ENCODE results near the gene MTO1. TPM values are rescaled to one million over a fixed set of nuclear protein-coding genes. Genes with fewer than 3 reads are reported as not detected.

The MTO1 gene
- total and polyA plus RNA-seq, 2 experiments from 2014 or later: 27.7 to 36.7 TPM

DNA sequence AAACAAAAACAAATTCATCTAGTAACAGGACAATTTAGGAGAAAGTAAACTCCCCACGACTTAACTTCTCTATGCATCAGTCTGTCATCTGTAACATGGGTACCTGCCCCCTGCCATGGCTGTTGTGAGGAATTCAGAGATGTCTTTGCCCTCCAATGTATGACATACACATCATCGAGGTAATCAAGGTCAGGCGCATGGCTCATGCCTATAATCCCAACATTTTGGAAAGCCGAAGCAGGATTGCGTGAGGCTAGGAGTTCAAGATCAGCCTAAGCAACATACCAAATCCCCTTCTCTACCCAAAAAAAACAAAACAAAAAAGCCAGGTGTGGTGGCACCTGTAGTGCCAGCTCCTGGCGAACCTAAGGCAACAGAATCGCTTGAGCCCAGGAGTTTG is 50.3 kb downstream of the MTO1 start:
- H3K36me3 ChIP-seq (ENCODE audit: insufficient read depth): peaks cover 8% of the 10 kb centered on the region; the same call in 1 of the 2 replicates
- no peak for ATAC-seq
- no peak for TF ChIP-seq STAT1 (IDR thresholded peaks at IDR 0.05; ENCODE audit: unreplicated experiment)
- no peak for TF ChIP-seq ZNF331 (CRISPR knock-in tag; IDR thresholded peaks at IDR 0.05; ENCODE audit: low read depth)
- no peak for TF ChIP-seq NANOG (IDR thresholded peaks at IDR 0.05; ENCODE audit: borderline replicate concordance)
- no peak for TF ChIP-seq ZNF114 (CRISPR knock-in tag; IDR thresholded peaks at IDR 0.05)
- no peak for TF ChIP-seq EZH2phosphoT487 (IDR thresholded peaks at IDR 0.05; ENCODE audit: unreplicated experiment)
- TF ChIP-seq, protein P1, sequence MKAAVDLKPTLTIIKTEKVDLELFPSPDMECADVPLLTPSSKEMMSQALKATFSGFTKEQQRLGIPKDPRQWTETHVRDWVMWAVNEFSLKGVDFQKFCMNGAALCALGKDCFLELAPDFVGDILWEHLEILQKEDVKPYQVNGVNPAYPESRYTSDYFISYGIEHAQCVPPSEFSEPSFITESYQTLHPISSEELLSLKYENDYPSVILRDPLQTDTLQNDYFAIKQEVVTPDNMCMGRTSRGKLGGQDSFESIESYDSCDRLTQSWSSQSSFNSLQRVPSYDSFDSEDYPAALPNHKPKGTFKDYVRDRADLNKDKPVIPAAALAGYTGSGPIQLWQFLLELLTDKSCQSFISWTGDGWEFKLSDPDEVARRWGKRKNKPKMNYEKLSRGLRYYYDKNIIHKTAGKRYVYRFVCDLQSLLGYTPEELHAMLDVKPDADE (IDR thresholded peaks at IDR 0.05): no peak
- no peak for TF ChIP-seq JUNB (IDR thresholded peaks at IDR 0.05; ENCODE audit: unreplicated experiment)
- TF ChIP-seq POLR2AphosphoS5 (IDR thresholded peaks at IDR 0.05; ENCODE audit: low read depth): no peak
- no peak for TF ChIP-seq EZH2 (IDR thresholded peaks at IDR 0.05; ENCODE audit: low read depth, unreplicated experiment)
- no peak for TF ChIP-seq CREB1 (CRISPR knock-in tag; IDR thresholded peaks at IDR 0.05; ENCODE audit: low read depth)
- TF ChIP-seq, protein P2, sequence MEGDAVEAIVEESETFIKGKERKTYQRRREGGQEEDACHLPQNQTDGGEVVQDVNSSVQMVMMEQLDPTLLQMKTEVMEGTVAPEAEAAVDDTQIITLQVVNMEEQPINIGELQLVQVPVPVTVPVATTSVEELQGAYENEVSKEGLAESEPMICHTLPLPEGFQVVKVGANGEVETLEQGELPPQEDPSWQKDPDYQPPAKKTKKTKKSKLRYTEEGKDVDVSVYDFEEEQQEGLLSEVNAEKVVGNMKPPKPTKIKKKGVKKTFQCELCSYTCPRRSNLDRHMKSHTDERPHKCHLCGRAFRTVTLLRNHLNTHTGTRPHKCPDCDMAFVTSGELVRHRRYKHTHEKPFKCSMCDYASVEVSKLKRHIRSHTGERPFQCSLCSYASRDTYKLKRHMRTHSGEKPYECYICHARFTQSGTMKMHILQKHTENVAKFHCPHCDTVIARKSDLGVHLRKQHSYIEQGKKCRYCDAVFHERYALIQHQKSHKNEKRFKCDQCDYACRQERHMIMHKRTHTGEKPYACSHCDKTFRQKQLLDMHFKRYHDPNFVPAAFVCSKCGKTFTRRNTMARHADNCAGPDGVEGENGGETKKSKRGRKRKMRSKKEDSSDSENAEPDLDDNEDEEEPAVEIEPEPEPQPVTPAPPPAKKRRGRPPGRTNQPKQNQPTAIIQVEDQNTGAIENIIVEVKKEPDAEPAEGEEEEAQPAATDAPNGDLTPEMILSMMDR (conservative IDR thresholded peaks at IDR 0.05; ENCODE audit: low read depth in 2 of 2): no peak
- TF ChIP-seq, protein P3, sequence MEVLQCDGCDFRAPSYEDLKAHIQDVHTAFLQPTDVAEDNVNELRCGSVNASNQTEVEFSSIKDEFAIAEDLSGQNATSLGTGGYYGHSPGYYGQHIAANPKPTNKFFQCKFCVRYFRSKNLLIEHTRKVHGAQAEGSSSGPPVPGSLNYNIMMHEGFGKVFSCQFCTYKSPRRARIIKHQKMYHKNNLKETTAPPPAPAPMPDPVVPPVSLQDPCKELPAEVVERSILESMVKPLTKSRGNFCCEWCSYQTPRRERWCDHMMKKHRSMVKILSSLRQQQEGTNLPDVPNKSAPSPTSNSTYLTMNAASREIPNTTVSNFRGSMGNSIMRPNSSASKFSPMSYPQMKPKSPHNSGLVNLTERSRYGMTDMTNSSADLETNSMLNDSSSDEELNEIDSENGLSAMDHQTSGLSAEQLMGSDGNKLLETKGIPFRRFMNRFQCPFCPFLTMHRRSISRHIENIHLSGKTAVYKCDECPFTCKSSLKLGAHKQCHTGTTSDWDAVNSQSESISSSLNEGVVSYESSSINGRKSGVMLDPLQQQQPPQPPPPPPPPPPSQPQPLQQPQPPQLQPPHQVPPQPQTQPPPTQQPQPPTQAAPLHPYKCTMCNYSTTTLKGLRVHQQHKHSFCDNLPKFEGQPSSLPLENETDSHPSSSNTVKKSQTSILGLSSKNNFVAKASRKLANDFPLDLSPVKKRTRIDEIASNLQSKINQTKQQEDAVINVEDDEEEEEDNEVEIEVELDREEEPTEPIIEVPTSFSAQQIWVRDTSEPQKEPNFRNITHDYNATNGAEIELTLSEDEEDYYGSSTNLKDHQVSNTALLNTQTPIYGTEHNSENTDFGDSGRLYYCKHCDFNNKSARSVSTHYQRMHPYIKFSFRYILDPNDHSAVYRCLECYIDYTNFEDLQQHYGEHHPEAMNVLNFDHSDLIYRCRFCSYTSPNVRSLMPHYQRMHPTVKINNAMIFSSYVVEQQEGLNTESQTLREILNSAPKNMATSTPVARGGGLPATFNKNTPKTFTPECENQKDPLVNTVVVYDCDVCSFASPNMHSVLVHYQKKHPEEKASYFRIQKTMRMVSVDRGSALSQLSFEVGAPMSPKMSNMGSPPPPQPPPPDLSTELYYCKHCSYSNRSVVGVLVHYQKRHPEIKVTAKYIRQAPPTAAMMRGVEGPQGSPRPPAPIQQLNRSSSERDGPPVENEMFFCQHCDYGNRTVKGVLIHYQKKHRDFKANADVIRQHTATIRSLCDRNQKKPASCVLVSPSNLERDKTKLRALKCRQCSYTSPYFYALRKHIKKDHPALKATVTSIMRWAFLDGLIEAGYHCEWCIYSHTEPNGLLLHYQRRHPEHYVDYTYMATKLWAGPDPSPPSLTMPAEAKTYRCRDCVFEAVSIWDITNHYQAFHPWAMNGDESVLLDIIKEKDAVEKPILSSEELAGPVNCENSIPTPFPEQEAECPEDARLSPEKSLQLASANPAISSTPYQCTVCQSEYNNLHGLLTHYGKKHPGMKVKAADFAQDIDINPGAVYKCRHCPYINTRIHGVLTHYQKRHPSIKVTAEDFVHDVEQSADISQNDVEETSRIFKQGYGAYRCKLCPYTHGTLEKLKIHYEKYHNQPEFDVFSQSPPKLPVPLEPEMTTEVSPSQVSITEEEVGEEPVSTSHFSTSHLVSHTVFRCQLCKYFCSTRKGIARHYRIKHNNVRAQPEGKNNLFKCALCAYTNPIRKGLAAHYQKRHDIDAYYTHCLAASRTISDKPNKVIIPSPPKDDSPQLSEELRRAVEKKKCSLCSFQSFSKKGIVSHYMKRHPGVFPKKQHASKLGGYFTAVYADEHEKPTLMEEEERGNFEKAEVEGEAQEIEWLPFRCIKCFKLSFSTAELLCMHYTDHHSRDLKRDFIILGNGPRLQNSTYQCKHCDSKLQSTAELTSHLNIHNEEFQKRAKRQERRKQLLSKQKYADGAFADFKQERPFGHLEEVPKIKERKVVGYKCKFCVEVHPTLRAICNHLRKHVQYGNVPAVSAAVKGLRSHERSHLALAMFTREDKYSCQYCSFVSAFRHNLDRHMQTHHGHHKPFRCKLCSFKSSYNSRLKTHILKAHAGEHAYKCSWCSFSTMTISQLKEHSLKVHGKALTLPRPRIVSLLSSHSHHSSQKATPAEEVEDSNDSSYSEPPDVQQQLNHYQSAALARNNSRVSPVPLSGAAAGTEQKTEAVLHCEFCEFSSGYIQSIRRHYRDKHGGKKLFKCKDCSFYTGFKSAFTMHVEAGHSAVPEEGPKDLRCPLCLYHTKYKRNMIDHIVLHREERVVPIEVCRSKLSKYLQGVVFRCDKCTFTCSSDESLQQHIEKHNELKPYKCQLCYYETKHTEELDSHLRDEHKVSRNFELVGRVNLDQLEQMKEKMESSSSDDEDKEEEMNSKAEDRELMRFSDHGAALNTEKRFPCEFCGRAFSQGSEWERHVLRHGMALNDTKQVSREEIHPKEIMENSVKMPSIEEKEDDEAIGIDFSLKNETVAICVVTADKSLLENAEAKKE (CRISPR knock-in tag; IDR thresholded peaks at IDR 0.05): no peak
- TF ChIP-seq, protein P4, sequence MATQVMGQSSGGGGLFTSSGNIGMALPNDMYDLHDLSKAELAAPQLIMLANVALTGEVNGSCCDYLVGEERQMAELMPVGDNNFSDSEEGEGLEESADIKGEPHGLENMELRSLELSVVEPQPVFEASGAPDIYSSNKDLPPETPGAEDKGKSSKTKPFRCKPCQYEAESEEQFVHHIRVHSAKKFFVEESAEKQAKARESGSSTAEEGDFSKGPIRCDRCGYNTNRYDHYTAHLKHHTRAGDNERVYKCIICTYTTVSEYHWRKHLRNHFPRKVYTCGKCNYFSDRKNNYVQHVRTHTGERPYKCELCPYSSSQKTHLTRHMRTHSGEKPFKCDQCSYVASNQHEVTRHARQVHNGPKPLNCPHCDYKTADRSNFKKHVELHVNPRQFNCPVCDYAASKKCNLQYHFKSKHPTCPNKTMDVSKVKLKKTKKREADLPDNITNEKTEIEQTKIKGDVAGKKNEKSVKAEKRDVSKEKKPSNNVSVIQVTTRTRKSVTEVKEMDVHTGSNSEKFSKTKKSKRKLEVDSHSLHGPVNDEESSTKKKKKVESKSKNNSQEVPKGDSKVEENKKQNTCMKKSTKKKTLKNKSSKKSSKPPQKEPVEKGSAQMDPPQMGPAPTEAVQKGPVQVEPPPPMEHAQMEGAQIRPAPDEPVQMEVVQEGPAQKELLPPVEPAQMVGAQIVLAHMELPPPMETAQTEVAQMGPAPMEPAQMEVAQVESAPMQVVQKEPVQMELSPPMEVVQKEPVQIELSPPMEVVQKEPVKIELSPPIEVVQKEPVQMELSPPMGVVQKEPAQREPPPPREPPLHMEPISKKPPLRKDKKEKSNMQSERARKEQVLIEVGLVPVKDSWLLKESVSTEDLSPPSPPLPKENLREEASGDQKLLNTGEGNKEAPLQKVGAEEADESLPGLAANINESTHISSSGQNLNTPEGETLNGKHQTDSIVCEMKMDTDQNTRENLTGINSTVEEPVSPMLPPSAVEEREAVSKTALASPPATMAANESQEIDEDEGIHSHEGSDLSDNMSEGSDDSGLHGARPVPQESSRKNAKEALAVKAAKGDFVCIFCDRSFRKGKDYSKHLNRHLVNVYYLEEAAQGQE (IDR thresholded peaks at IDR 0.05; ENCODE audit: unreplicated experiment): no peak
- no peak overlapping the region for H3K4me3 ChIP-seq
- H3K27ac ChIP-seq (ENCODE audit: low read depth): no peak overlapping the region
- peak overlapping the region; percentile 4; the same call in 1 of the 3 replicates for H3K4me3 Mint-ChIP-seq
- DNase-seq (ENCODE audit: low spot score): peak; percentile 24
- H3K27ac Mint-ChIP-seq: 0 out of 2 replicates have a peak overlapping the region, but pooled peaks have one; percentile 14
- no peaks in the 10 kb centered on the region for H3K4me1 ChIP-seq (ENCODE audit: insufficient read depth)
- H3K4me1 Mint-ChIP-seq: peaks cover 15% of the 10 kb centered on the region
- H3K36me3 Mint-ChIP-seq (ENCODE audit: low read depth): peaks cover 28% of the 10 kb centered on the region
- no peak overlapping the region for H3K4me2 ChIP-seq
- peaks cover 3% of the 10 kb centered on the region for H3K79me2 ChIP-seq (replicated peaks; ENCODE audit: insufficient read depth)
- H3K27me3 Mint-ChIP-seq (ENCODE audit: insufficient read depth, low read depth, poor library complexity): peaks cover 48% of the 10 kb centered on the region
- no peaks in the 10 kb centered on the region for H4K20me1 ChIP-seq (replicated peaks; ENCODE audit: insufficient read depth)
- peaks cover 30% of the 10 kb centered on the region for H3F3A ChIP-seq (replicated peaks; ENCODE audit: low read depth)
- H3K27me3 ChIP-seq (ENCODE audit: insufficient read depth): no peaks in the 10 kb centered on the region
- peaks cover 10% of the 10 kb centered on the region; the same call in 2 of the 3 replicates for H3K9me3 Mint-ChIP-seq
- no peaks in the 10 kb centered on the region for H3K9me2 ChIP-seq (ENCODE audit: insufficient read depth)
- no peak overlapping the region for H2AFZ ChIP-seq
